Stomach (tissue), 9 donors: ENCODE results near the gene AKIP1. TPM values are rescaled to one million over a fixed set of nuclear protein-coding genes. Genes with fewer than 3 reads are reported as not detected.

Experiments
- DNase-seq, 2 donors: peaks; one replicate each; pipeline versions ENCODE4 v3.0.0 to v3.0.0-alpha.2; 2013 to 2019
- H3K27ac ChIP-seq, 5 donors: fragments of 200-600 bp in 4 of 5; sonication (generic) in 4 of 5; one replicate each; pipeline ENCODE4 v1.5.1; 2013 to 2019; ENCODE audit warnings: mild to moderate bottlenecking in 1 of 5, moderate library complexity in 1 of 5
- H3K27me3 ChIP-seq, 3 donors: fragments of 200-600 bp; sonication (generic); one replicate each; pipeline ENCODE4 v1.5.1; 2017 to 2019; ENCODE audit warnings: mixed run types in 1 of 3
- H3K36me3 ChIP-seq, 4 donors: fragments of 200-600 bp; sonication (generic); 1 replicate in 3 of 4; 2 replicates in 1 of 4; pipeline ENCODE4 v1.5.1; 2016 to 2019
- H3K4me1 ChIP-seq, 4 donors: fragments of 200-600 bp; sonication (generic); one replicate each; pipeline ENCODE4 v1.5.1; 2016 to 2019
- H3K4me3 ChIP-seq, 4 donors: fragments of 200-600 bp; sonication (generic) in 3 of 4; one replicate each; pipeline ENCODE4 v1.5.1; 2016 to 2019; ENCODE audit warnings: mild to moderate bottlenecking in 1 of 4
- H3K9me3 ChIP-seq, 4 donors: fragments of 200-600 bp; sonication (generic); one replicate each; pipeline ENCODE4 v1.5.1; 2016 to 2019
- EP300 ChIP-seq: sonication (generic); formaldehyde crosslinking; IDR thresholded peaks from one replicate; pipeline ENCODE4 v1.6.1; 2017; ENCODE audit warnings: antibody characterized with exemption
- POLR2A ChIP-seq, 4 donors: fragments of 450-650 bp; IDR thresholded peaks; one replicate each; pipeline ENCODE4 v1.6.1; 2016; ENCODE audit warnings: antibody characterized with exemption in 4 of 4, control low read depth in 2 of 4, mild to moderate bottlenecking in 1 of 4, moderate library complexity in 1 of 4
- POLR2AphosphoS5 ChIP-seq, 3 donors: sonication (generic); formaldehyde crosslinking; IDR thresholded peaks; one replicate each; pipeline ENCODE4 v1.6.1; 2016; ENCODE audit warnings: antibody characterized with exemption in 3 of 3
- WGBS, 5 donors: extraction: QIAGEN DNeasy Blood & Tissue Kit in 3 of 5; methylation state at CpG; one replicate each; pipeline versions ENCODE4 v1.1.5 to v1.1.7; 2013 to 2018; 5-methylcytosine and 5-hydroxymethylcytosine counted together
- intact Hi-C: fragments of 100-400 bp; cut with DNase I; formaldehyde crosslinking; loops from one replicate; pipeline ENCODE4 v1.15.1; 2023; ENCODE audit warnings: low total_unique reads
- polyA plus RNA-seq, 3 donors: library from polyadenylated mRNA; stranded (reverse); fragments of 200-250 nt; gene quantifications; one replicate each; pipeline ENCODE4 v1.2.3, GENCODE V29; 2013
- total RNA-seq, 5 donors: library from RNA; depleted of rRNA; stranded (reverse); fragments of >200 nt; gene quantifications; one replicate each; pipeline versions ENCODE4 v1.1.0 to v1.2.3, GENCODE V29; 2014 to 2016
- TF ChIP-seq, protein P1 (sequence below), 7 experiments: fragments of 450-650 bp in 4 of 7; fragments of 200-600 bp in 3 of 7; sonication (generic) in 3 of 7; IDR thresholded peaks; one replicate each; pipeline ENCODE4 v1.5.1; 2016 to 2019; ENCODE audit warnings: antibody characterized with exemption in 7 of 7, control low read depth in 2 of 7, mild to moderate bottlenecking in 1 of 7
- donor health status: healthy with polysubstance abuse.
- donor health status: Bipolar disorder and iron deficiency.
- donor health status: healthy.

The AKIP1 gene
- total and polyA plus RNA-seq, 8 donors, result 0.89 to 26.8 (median 20.4) TPM; not detected in 1

DNA sequence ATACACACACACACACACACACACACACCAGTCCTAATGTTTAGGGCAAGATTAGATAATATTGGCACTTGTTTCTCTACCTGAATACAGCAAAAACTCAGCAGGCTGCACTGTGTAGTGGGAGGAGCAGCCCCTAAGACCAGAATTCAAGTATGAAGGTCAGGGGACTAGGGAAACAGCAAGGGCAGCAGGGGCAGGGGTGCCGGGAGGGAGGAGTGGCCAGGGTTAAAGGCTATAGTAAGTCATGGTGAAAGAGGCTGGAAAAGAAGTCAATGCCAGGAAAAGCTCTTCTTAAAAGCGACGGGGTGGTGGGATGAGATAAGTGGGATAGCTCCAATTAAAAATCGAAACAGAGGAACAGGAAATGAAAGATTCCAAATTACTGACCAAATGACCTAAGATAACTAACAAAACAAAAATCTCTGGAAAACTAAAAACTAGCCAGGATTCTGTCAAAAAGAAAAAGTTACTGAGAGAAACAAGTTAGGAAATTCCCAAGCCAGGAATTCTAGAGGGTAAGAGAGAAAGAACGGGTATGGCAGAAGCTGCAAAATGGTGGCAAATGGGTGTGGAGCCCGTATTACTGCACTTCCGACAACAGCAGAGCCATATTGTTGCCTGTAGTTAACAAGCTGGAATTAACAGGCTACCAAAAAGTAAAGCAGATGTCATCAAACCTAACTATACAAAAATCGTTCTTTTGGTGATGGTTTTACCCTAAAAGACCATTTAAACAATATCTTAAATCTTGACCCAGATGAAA, 30.5 kb downstream of the AKIP1 start:
- Histone ChIP-seq H3K9me3 (no peaks in the 10 kb centered on the region), H3K27ac (no peak overlapping the region), H3K27me3 (no peaks in the 10 kb centered on the region), H3K36me3 (no peaks in the 10 kb centered on the region), H3K4me3 (no peak overlapping the region), H3K4me1 (no peaks in the 10 kb centered on the region)
- TF ChIP-seq, protein P1, sequence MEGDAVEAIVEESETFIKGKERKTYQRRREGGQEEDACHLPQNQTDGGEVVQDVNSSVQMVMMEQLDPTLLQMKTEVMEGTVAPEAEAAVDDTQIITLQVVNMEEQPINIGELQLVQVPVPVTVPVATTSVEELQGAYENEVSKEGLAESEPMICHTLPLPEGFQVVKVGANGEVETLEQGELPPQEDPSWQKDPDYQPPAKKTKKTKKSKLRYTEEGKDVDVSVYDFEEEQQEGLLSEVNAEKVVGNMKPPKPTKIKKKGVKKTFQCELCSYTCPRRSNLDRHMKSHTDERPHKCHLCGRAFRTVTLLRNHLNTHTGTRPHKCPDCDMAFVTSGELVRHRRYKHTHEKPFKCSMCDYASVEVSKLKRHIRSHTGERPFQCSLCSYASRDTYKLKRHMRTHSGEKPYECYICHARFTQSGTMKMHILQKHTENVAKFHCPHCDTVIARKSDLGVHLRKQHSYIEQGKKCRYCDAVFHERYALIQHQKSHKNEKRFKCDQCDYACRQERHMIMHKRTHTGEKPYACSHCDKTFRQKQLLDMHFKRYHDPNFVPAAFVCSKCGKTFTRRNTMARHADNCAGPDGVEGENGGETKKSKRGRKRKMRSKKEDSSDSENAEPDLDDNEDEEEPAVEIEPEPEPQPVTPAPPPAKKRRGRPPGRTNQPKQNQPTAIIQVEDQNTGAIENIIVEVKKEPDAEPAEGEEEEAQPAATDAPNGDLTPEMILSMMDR (IDR thresholded peaks at IDR 0.05), result no peak
- no peak for TF ChIP-seq POLR2AphosphoS5 (IDR thresholded peaks at IDR 0.05)
- no peak for TF ChIP-seq POLR2A (IDR thresholded peaks at IDR 0.05)
- TF ChIP-seq EP300, result no peak
- DNase-seq, result no peak
- 57 to 67% (median 65%) methylated on average over 8 of the region's 8 CpGs for WGBS, 5 donors
- intact Hi-C loops, result no loop called here

DNA sequence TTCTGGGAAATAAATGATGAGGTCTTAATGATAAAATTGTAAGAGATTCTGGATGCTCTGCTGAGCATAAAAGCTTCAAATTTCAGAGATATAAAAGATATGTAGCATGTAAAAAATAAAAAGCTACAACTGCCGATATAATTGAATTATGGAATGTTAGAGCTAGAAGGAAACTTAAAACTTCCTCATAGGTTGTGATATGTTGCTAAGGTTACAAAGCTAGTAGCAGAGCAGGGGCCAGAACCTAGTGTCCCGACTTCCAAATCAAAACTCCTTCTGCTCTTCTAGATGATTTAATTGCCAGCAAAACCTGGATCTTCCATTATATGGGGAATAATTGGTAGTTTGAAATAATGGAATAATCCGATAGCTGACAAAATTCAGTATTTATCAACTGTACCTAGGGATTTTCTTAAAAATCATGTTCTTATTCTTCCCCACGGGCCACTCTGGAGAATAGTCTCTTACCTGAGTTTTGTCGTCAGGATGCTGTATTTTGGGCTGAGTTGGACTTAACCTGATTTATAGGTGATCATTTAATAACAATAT, 31.6 kb downstream of the AKIP1 start, which contains the start of gene ASCL3:
Gene ASCL3, minus strand, starts transcription at position 499 of the 549 bp plus-strand sequence. CDS start 4,855 bp downstream, outside the sequence.
- 67 to 79% (median 72%) methylated on average over 5 of the region's 5 CpGs for WGBS, 5 donors
- Histone ChIP-seq H3K4me1 (no peaks in the 10 kb centered on the region), H3K27ac (no peak within 1 kb of the TSS), H3K4me3 (no peak within 1 kb of the TSS), H3K36me3 (peaks cover 0 to 9% (median 8%) of the 10 kb centered on the region in 4 donors), H3K9me3 (no peaks in the 10 kb centered on the region), H3K27me3 (no peaks in the 10 kb centered on the region)
- DNase-seq, result no peak
- TF ChIP-seq, protein P1 (IDR thresholded peaks at IDR 0.05), result no peak
- TF ChIP-seq EP300, result no peak
- no peak for TF ChIP-seq POLR2AphosphoS5 (IDR thresholded peaks at IDR 0.05)
- TF ChIP-seq POLR2A (IDR thresholded peaks at IDR 0.05), result no peak
- intact Hi-C loops, result no loop called here

DNA sequence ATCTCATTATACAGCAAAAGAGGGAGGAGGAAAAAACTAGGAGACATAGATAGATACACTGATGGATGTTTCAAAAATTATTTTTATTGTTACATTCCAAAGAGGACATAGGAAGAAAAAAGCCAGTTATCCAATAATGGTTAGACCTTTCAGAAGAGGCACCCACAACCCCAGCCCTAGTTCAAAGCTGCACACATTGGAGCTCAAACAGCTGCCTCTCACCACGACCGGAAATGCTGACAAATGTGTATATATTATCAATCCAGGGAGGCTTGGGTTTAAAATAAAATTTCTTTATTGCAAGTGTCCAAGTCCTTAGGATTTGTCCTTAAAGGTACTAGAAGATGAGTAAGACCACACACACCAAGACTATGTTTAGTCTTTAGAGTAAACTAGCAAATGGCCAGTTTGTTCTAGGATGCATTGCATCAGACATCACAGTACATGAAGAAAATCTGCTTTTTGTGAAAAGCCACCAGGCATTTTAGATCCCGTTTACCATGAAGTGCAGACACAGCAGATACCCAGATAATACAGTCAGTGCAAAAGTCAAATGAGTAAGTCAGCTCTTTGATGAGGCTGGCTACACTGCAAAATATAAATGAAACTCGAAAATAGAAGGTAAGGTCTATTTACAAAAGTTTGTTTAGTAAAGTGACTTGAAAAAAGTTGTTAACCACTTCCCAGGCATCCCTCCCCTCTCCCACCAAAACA, 36.4 kb downstream of the AKIP1 start:
- intact Hi-C loops, result no loop called here
- Histone ChIP-seq H3K4me1 (peaks cover 0 to 8% (median 0%) of the 10 kb centered on the region in 4 donors), H3K4me3 (no peak overlapping the region), H3K27me3 (no peaks in the 10 kb centered on the region), H3K9me3 (no peaks in the 10 kb centered on the region), H3K36me3 (peaks cover 2 to 57% (median 52%) of the 10 kb centered on the region in 4 donors), H3K27ac (no peak overlapping the region)
- no peak for DNase-seq
- TF ChIP-seq POLR2A (IDR thresholded peaks at IDR 0.05) (no peak), EP300 (no peak)
- 62 to 73% (median 72%) methylated on average over 4 of the region's 4 CpGs for WGBS, 5 donors

DNA sequence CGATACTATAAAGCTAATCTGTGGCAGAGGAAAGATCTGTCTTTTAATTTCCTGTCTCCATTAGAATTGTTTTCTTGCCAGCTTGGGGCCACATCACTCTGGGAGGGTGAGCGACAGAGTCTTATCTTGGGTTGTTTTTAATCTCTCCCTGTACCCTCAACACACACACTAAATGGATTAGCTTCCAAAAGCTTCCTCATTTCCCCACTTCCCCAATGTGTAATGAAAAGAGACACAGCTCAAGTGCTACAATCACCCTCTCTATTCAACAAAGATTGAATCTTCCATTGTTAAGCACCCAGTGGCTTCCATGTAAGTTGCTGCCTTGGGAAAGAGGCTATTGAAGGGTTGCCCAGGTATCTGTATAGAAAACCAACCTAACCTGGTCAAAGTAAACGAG, 37.9 kb downstream of the AKIP1 start:
- Histone ChIP-seq H3K36me3 (peaks cover 9 to 72% (median 67%) of the 10 kb centered on the region in 4 donors), H3K4me1 (peaks cover 0 to 8% (median 0%) of the 10 kb centered on the region in 4 donors), H3K27ac (no peak overlapping the region), H3K4me3 (no peak overlapping the region), H3K9me3 (no peaks in the 10 kb centered on the region), H3K27me3 (no peaks in the 10 kb centered on the region)
- TF ChIP-seq POLR2A (IDR thresholded peaks at IDR 0.05), result no peak
- no peak for TF ChIP-seq POLR2AphosphoS5 (IDR thresholded peaks at IDR 0.05)
- no peak for TF ChIP-seq EP300
- TF ChIP-seq, protein P1 (IDR thresholded peaks at IDR 0.05), result no peak
- DNase-seq, result no peak
- intact Hi-C loops, result no loop called here
- WGBS, 5 donors, result 49 to 63% (median 57%) methylated on average over 3 of the region's 3 CpGs
